MM.1S (cell line): ENCODE measurements around the gene PITX3.

Source experiments
- EZH2 ChIP-seq: fragments of 300-600 bp; sonication (generic); optimal IDR thresholded peaks from 2 replicates; pipeline ENCODE3; 2017; ENCODE audit warnings: low read depth, mild to moderate bottlenecking, antibody characterized with exemption, low read length, mixed read lengths
- EZH2phosphoT487 ChIP-seq: fragments of 300-600 bp; sonication (generic); IDR thresholded peaks from 2 replicates; pipeline ENCODE4 v1.6.1; 2018; ENCODE audit warnings: antibody characterized with exemption, low read length
- TF ChIP-seq, protein P1 (sequence below): fragments of 300-600 bp; sonication (generic); IDR thresholded peaks from 2 replicates; pipeline ENCODE4 v1.5.1; 2016; ENCODE audit warnings: antibody characterized with exemption, low read length, mixed read lengths

DNA sequence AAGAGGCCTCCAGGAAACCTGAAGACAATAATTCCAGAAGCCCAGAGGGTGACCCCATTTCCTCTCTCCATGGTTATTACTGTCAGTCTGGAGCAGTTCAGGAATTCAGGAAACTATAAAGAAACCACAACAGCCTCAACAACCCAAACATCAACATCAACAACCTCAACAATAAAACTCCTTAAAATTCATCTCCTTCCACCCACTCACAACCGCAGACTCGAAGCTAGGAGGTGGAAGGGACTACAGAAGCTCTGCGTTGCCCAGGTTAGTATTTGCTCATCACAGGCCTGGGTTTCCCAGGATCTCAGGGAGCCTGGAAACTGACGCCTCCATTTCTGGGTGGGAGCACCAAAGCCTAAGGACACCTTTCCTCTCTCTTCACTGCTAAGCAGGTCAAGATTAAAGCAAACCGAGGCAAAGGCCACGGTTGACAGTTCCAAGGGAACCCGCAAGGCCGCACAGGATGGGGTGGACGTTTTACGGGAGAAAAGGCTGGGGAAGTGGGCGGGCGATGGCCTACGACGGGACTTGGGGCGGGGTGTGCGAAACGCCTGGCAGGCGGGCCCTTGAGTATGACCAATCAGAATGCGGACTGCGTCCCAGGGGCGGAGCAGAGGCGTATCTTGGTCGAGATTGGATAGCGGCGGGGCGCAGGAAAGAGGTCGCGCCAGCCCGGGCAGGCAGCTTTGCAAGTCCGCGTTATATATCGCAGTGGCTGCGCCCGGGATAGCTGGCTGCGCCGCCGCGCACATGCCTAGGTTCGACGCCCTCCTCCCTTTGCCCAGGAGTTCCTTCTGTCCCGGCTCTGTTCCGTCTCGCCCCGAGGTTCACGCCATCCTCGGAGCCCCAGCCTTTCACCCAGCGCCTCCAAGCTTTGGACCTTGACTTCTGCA lies 15.4 kb downstream of the PITX3 start, which contains the start of gene ELOVL3:
- TF ChIP-seq, protein P1, sequence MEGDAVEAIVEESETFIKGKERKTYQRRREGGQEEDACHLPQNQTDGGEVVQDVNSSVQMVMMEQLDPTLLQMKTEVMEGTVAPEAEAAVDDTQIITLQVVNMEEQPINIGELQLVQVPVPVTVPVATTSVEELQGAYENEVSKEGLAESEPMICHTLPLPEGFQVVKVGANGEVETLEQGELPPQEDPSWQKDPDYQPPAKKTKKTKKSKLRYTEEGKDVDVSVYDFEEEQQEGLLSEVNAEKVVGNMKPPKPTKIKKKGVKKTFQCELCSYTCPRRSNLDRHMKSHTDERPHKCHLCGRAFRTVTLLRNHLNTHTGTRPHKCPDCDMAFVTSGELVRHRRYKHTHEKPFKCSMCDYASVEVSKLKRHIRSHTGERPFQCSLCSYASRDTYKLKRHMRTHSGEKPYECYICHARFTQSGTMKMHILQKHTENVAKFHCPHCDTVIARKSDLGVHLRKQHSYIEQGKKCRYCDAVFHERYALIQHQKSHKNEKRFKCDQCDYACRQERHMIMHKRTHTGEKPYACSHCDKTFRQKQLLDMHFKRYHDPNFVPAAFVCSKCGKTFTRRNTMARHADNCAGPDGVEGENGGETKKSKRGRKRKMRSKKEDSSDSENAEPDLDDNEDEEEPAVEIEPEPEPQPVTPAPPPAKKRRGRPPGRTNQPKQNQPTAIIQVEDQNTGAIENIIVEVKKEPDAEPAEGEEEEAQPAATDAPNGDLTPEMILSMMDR: no peak
- TF ChIP-seq EZH2phosphoT487 (no peak), EZH2 (no peak)
